Measurements from ENCODE around the gene SMIM13.

SMIM13 gene

DNA sequence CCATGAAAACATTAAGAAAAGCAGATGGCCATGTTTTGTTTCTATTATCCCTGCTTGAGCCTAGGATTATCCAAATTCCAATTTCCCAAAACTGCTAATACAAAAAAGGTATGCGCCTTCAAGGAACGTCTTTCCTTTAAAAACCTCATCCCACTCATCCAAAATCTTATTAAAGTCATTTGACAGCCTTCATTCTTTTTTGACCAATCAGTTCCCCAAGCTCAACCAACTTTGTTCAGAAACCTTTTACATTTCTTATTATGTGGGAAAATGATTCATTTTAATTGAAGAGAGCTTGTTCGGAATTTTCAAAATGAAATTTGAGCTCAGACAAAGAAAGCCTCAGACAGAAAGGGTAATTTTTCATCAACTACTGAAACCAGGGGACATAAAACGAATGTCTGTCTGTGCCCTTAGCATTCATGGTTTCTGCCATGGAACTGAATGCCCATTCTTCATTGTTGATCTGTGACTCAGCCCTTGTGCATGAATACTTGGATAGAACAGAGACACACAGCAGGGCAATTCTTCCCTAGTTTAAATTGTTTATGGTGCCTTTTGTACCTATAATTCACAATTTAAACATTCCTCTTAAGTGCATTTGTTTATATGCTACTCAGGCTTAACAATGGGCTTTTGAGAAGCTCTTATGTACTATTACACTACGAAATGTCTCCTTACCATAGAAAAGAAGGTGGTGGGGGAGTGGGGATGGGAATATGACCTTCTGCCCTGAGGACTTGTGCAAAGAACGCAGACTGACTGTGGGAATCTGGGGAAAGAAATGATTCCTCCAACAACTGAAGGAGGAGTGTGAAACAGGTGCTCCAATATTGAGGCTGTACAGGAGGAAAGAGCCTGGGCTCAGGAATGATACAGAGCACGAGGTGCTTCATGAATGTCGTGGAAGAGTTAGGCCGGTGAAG is 67.7 kb downstream of the SMIM13 start:
- no peak for DNase-seq

DNA sequence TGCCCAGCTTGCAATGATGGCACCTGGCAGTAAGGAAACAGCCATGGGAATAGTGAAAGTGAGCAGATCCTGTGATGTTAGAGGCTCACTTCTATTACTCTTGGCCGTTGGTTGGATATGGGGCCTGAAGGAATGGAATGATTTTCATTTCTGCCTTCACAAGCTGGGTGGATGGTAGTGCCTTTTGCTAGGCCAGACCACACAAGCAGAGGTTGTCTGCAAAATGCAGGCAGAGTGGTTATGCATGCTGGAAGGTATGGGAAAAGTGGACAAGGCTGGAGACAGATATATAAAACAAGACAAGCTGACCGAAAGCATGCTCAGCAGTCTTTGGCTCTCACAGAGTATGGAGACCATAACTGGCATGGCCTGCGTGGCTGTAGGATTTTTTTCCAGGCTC is 68.6 kb downstream of the SMIM13 start:
- DNase-seq, result no peak

DNA sequence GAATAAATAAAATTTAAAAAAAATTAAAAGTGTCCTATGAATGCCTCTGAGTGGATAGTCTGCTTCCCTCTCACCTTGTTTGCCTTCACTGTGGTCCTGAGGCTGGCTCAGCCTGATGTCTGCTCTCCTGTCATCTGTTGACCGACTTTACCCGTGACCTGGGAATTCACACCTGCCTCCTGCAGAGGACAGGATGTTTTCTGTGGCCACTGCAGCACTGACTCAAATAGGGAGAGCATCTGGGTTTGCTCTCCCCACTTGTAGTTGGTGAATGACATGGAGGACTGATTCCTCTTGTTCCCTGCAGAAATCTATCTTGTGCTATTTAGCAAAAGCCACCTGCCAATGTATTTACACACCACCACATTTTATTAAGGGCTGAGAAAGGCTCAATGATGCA is 70.3 kb downstream of the SMIM13 start:
- DNase-seq, result no peak

GRCh38 chr6:11164717-11165646 is 71.3 kb downstream of the SMIM13 start:
- DNase-seq, result no peak

DNA sequence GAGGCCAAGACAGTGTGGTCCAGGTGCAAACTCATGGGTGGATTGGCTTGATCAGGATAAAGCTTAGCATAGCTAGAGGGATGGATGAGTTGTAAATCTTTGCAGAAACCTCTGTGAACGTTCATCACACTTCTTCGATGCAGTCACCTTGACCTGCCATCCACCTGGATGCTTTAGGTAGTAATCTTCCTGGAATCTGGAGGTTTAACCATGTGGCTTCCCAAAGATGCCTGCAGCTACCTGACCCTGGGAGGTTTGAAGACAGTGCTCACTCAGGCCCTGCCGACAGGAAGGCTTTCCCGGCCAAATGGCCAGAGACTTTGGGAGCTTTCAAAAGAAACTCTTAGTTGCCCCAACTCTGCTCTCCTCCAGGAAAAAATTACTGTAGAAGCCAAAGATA is 73.3 kb downstream of the SMIM13 start:
- DNase-seq, result no peak

GRCh38 chr6:11168091-11168635 is 74.5 kb downstream of the SMIM13 start:
- no peak for DNase-seq

DNA sequence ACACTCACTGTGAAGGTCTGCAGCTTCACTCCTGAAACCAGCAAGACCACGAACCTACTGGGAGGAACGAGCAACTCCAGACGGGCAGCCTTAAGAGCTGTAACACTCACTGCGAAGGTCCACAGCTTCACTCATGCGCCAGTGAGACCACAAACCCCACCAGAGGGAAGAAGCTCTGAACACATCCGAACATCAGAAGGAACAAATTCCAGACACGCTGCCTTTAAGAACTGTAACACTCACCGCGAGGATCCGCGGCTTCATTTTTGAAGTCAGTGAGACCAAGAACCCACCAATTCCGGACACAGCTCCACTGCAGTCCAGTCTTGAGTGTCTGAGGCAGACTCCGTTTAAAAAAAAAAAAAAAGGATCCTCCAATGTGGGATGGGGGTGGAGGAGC is 78.3 kb downstream of the SMIM13 start:
- DNase-seq, result no peak

GRCh38 chr6:11172501-11173327 is 79.1 kb downstream of the SMIM13 start:
- DNase-seq, result peak; percentile 66

GRCh38 chr6:11174242-11174611 is 80.6 kb downstream of the SMIM13 start:
- DNase-seq, result no peak

- DNase-seq, result no peak
Observed at GRCh38 chr6:11177271-11177670, 83.6 kb downstream of the SMIM13 start.

DNA sequence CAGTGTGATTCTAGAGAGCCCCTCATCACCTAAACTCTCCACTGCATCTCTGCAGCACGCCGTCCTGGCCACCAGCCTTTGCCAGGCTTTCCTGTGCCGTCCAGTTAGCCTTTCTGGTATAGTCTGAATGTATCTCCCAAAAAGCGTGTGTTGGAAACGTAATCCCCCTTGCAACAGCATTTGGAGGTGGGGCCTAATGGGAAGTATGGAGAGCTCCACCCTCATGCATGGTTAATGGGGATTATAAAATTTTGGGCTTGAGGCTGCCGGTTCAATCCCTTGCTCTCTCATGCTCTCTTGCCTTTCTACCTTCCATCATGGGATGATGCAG is 85.4 kb downstream of the SMIM13 start:
- no peak for DNase-seq

DNA sequence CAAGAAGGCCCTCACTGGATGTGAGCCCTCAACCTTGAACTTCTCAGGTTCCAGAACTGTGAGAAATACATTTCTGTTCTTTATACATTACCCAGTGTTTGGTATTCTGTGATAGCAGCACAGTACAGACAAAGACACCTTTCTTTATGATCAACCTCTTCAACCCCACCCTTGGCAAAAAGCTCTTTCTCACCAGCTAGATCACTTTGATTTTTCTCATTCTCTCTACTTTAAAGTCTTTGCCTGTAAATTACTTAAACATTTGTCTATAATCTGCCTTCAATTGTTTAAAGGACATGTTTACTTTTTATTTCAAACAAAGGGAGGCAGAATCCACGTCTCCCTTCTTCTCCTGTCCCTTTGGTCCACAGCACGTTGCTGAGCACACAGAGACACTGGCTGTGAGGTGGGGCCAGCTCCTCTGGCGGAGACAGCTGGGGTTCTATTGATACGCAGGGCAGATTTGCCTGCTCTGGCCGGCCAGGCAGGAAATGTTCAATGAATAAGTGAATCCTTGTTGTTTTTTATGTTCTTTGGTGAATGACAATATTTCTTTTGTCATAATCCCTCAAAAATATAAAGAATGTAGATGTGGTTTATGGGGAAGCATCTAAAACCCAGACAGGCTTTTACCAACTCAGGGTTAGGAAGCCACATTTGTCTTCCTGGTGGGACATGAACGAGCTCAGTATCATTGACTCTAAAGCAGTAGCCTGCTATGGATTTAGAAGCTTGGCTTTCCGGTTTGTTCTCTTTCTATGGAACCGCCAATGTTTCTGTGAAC is 86.0 kb downstream of the SMIM13 start:
- DNase-seq, result no peak

DNA sequence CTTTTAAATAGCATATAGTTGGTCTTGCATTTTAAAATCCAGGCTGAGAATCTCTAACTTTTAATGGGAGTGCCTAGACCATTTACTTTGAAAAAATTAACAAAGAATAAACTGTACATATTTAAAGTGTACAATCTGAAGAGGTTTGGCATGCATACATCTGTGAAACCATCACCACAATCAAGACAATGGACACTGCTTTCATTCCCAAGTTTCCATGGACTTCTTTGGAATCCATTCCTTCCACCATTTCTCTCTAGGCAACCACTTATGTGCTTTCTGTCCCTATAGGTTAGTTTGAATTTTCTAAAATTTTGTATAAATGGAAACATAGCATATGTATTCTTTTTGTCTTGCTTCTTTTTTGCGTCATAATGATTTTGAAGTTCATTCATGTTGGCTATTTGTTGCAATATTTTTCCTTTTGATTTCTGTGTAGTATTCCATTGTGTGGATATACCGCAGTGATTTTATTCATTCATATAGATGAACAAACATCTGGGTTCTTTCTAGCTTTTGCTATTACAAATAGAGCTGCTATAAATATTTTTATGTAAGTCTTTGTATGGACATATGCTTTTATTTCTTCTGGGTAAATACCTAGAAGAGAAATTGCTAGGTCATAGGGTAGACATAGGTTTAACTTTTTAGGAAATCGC is 88.0 kb downstream of the SMIM13 start:
- DNase-seq, result no peak

GRCh38 chr6:11183761-11184362 is 90.2 kb downstream of the SMIM13 start:
- no peak for DNase-seq

- DNase-seq, result no peak
Observed at GRCh38 chr6:11185204-11185842, 91.7 kb downstream of the SMIM13 start.

DNA sequence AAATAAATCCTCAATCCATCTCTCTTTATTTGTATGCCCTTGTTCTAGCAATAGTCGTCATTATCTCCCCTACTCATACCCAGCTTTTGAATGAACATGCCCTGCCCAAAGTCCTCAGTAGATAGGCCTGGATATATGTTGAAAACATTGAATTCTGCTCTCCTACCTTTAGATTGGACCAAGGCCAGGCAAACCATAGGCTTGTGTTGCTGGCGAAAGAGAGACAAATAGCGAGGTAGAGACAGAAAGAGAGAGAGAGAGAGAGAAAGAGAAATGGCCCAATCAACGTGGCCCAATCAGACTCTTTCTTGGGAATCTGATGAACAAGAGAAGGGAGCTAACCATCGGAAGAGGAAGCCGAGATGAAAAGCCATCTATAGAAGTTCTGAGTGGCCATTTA is 93.7 kb downstream of the SMIM13 start:
- DNase-seq, result no peak

All from left hindlimb (tissue), 1 donor.